Peyer's patch (tissue), 4 donors: Measurements from ENCODE around the gene VIM.
A peak's percentile ranks its signal among the peaks of the same experiment; 100 is the strongest.

Source experiments
- POLR2A ChIP-seq, 2 donors: fragments of 450-650 bp; IDR thresholded peaks; one replicate each; pipeline ENCODE4 v1.5.1; 2017; ENCODE audit warnings: antibody characterized with exemption in 2 of 2, mild to moderate bottlenecking in 2 of 2, moderate library complexity in 2 of 2
- TF ChIP-seq, protein P1 (sequence below), 6 experiments: fragments of 450-650 bp in 4 of 6; fragments of 200-600 bp in 2 of 6; sonication (generic) in 1 of 6; IDR thresholded peaks; one replicate each; pipeline ENCODE4 v1.5.1; 2017 to 2019; ENCODE audit warnings: antibody characterized with exemption in 6 of 6, mild to moderate bottlenecking in 3 of 6, moderate library complexity in 1 of 6

DNA sequence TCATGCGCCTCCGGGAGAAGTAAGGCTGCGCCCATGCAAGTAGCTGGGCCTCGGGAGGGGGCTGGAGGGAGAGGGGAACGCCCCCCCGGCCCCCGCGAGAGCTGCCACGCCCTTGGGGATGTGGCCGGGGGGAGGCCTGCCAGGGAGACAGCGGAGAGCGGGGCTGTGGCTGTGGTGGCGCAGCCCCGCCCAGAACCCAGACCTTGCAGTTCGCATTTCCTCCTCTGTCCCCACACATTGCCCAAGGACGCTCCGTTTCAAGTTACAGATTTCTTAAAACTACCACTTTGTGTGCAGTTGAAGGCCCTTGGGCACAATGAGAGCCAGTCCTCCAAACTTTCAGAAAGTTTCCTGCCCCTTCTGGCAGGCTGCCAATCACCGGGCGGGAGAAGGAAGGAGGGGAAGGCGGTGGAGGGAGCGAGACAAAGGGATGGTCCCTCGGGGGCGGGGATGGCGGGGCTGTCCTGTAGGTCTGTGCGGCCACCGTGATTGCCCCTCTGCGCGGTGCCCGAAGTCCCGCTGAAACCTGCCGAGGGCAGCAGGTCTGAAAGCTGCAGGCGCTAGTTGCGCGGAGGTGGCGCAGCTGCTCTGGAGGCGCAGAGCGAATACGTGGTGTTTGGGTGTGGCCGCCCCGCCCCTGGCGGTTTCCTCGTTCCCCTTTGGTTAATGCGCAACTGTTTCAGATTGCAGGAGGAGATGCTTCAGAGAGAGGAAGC is 2.1 kb downstream of the VIM start:
- TF ChIP-seq POLR2A (IDR thresholded peaks at IDR 0.05), result peak; percentile 43 to 45
- TF ChIP-seq, protein P1, sequence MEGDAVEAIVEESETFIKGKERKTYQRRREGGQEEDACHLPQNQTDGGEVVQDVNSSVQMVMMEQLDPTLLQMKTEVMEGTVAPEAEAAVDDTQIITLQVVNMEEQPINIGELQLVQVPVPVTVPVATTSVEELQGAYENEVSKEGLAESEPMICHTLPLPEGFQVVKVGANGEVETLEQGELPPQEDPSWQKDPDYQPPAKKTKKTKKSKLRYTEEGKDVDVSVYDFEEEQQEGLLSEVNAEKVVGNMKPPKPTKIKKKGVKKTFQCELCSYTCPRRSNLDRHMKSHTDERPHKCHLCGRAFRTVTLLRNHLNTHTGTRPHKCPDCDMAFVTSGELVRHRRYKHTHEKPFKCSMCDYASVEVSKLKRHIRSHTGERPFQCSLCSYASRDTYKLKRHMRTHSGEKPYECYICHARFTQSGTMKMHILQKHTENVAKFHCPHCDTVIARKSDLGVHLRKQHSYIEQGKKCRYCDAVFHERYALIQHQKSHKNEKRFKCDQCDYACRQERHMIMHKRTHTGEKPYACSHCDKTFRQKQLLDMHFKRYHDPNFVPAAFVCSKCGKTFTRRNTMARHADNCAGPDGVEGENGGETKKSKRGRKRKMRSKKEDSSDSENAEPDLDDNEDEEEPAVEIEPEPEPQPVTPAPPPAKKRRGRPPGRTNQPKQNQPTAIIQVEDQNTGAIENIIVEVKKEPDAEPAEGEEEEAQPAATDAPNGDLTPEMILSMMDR (IDR thresholded peaks at IDR 0.05), result peak in 1 of 6 experiments; percentile 47
